ENCODE measurements around the gene DHRS7C. TPM values are rescaled to one million over a fixed set of nuclear protein-coding genes. Genes with fewer than 3 reads are reported as not detected.

Gene DHRS7C
- total and polyA plus RNA-seq, 7 donors = 0.92 TPM; not detected in 6

DNA sequence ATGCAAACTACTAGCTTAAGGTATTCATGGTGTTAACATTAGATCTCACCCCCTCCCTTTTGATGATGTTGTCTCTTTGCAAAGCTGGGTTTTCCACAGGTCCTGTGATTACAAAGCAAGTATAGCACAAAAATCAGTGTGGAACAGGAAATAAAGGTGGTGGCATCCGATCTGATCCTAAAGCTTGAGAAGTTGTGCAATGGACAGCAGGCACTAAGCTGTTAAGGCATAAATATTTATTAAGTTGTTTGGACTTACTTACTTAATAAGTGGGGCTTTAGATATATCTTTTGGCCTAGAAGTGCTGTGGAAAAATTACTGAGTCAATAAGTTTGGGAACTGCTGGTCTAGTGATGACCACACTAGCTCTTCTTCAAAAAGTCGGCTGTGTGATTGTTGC lies 39.3 kb upstream of the DHRS7C start:
- peak overlapping the region in 3 of 4 donors; percentile 6 to 75 (median 69) for H3K27ac ChIP-seq
- intact Hi-C loops (cut with DNase I) = no loop called here
- peaks cover 0 to 51% (median 21%) of the 10 kb centered on the region in 4 donors for H3K4me1 ChIP-seq
- no peaks in the 10 kb centered on the region for H3K27me3 ChIP-seq
- no peaks in the 10 kb centered on the region for H3K9me3 ChIP-seq
- TF ChIP-seq EP300 (IDR thresholded peaks at IDR 0.05) = no peak
- TF ChIP-seq, protein P1, sequence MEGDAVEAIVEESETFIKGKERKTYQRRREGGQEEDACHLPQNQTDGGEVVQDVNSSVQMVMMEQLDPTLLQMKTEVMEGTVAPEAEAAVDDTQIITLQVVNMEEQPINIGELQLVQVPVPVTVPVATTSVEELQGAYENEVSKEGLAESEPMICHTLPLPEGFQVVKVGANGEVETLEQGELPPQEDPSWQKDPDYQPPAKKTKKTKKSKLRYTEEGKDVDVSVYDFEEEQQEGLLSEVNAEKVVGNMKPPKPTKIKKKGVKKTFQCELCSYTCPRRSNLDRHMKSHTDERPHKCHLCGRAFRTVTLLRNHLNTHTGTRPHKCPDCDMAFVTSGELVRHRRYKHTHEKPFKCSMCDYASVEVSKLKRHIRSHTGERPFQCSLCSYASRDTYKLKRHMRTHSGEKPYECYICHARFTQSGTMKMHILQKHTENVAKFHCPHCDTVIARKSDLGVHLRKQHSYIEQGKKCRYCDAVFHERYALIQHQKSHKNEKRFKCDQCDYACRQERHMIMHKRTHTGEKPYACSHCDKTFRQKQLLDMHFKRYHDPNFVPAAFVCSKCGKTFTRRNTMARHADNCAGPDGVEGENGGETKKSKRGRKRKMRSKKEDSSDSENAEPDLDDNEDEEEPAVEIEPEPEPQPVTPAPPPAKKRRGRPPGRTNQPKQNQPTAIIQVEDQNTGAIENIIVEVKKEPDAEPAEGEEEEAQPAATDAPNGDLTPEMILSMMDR (IDR thresholded peaks at IDR 0.05) = no peak
- TF ChIP-seq POLR2A (IDR thresholded peaks at IDR 0.05) = no peak
- TF ChIP-seq POLR2AphosphoS5 (IDR thresholded peaks at IDR 0.05) = no peak
- H3K36me3 ChIP-seq = no peaks in the 10 kb centered on the region
- whole genome bisulfite sequencing, 2 donors = 64 to 76% methylated on average over 2 of the region's 2 CpGs
- H3K4me3 ChIP-seq = no peak overlapping the region
- no peak for DNase-seq

DNA sequence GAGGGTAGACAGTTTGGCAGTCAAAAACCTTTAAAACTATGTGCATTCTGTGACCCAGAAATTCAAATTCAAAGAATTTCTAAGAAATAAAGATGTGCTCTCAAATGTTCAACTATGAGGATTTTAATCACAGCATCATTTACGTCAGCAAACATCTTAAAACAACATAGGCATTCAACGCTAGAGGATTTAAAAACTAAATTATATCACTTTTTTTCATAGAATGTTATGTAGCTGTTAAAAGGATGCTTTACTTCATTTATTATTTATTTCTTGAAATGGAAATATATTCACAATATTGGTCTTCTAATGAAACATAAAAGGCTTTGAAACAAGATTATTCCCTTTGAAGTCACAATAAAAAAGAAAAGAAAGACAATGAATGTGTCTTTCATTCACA lies 38.0 kb upstream of the DHRS7C start:
- no peaks in the 10 kb centered on the region for H3K36me3 ChIP-seq
- no peak for DNase-seq
- intact Hi-C loops (cut with DNase I) = no loop called here
- H3K27me3 ChIP-seq = no peaks in the 10 kb centered on the region
- H3K4me1 ChIP-seq = peaks cover 0 to 61% (median 26%) of the 10 kb centered on the region in 4 donors
- TF ChIP-seq EP300 (IDR thresholded peaks at IDR 0.05) (no peak), POLR2A (IDR thresholded peaks at IDR 0.05) (no peak), POLR2AphosphoS5 (IDR thresholded peaks at IDR 0.05) (no peak)
- TF ChIP-seq, protein P1 (IDR thresholded peaks at IDR 0.05) = no peak
- peak overlapping the region; percentile 6 to 75 (median 68) for H3K27ac ChIP-seq
- H3K4me3 ChIP-seq = no peak overlapping the region
- WGBS, 2 donors = 64 to 88% methylated on average over 2 of the region's 2 CpGs
- H3K9me3 ChIP-seq = no peaks in the 10 kb centered on the region

DNA sequence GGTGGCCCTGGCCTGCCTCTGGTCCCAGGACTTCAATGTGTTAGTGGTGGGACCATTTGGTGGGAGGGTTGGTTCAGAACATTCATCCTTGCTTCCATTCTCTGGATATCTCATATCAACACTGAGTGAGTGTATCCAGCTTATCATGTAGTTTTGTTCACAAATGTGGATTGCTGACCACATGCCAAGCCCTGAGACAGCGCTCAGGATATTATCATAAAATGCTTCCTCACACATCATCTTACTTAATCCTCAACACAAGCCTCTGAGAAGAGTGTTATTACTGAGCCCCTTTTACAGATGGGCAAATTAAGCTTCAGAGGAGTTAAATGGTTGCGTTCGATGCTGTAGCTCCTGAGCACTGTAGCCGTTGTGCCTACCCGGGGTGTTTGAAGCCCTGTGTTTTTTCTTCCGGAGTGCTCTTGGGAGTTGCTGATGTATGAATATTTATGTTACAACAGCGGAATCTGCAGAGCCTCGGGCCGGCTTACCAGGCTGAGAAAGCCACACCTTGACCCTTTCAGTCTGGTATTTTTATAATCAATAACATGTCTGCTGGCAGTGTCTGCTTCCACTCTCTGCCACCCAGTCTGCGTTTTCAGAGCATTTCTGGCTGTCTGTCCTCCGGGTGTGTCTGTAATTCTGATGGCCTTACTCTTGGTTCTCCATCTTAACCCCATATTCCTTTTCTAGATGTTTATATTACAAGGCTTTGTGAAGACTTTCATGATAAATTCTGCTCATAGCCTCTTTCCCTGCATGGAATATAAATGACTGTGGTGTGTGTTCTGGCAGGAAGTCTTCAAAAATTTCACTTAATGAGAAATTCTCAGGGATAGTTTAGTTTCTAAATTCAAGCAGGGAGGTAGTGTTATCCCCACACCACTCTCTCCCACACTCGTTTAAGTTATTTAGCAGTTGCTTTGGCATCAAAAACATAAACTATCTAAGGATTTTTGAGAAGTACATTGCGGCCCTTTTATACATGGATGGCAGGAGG lies 37.2 kb upstream of the DHRS7C start:
- Histone ChIP-seq H3K27ac (peak overlapping the region; percentile 20 to 75 (median 68)), H3K36me3 (no peaks in the 10 kb centered on the region), H3K27me3 (no peaks in the 10 kb centered on the region), H3K9me3 (no peaks in the 10 kb centered on the region), H3K4me1 (peaks cover 0 to 61% (median 26%) of the 10 kb centered on the region in 4 donors), H3K4me3 (peak overlapping the region in 2 of 4 donors; percentile 6 to 41)
- intact Hi-C loops (cut with DNase I) = no loop called here
- no peak for DNase-seq
- TF ChIP-seq POLR2A (IDR thresholded peaks at IDR 0.05) (no peak), POLR2AphosphoS5 (IDR thresholded peaks at IDR 0.05) (peak in 3 of 4 donors; percentile 32 to 57 (median 36))
- 63 to 65% methylated on average over 13 of the region's 13 CpGs for WGBS, 2 donors

DNA sequence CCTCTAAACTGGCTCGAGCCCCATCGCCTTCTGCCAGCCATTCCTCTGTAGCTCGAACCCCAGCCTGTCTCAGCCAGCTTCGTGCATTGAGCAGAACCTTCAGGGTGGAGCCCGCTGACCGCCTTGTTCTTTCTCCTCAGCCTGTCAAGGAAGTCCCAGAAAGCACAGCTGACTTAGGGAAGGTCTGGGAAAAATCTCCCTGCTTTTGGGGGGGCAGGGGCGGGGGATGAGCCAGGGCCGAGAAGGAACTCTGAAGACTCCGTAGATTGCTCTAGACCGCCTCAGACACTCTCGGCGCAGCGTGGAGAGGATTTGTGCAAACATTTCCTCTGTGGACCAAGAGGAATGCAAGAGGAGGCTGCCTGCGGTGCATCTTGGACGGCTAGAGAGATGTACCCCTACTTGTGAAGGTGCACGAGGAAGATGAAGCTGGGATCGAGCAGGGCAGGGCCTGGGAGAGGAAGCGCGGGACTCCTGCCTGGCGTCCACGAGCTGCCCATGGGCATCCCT lies 34.3 kb upstream of the DHRS7C start, which contains the start of gene GLP2R:
Gene GLP2R, plus strand, starts transcription at position 284 of the 510 bp plus-strand sequence. Its CDS starts 140 bp downstream, at position 424.
- Histone ChIP-seq H3K4me3 (peak within 1 kb of the TSS; percentile 10 to 41 (median 32)), H3K9me3 (no peaks in the 10 kb centered on the region), H3K4me1 (peaks cover 0 to 52% (median 26%) of the 10 kb centered on the region in 4 donors), H3K27ac (peak within 1 kb of the TSS; percentile 25 to 58 (median 30)), H3K36me3 (no peaks in the 10 kb centered on the region), H3K27me3 (no peaks in the 10 kb centered on the region)
- peak in 2 of 4 donors; percentile 30 to 52 for TF ChIP-seq POLR2AphosphoS5 (IDR thresholded peaks at IDR 0.05)
- TF ChIP-seq, protein P1 (IDR thresholded peaks at IDR 0.05) = no peak
- DNase-seq = peak; percentile 75
- intact Hi-C loops (cut with DNase I) = no loop called here
- 59 to 60% methylated on average over 21 of the region's 21 CpGs for WGBS, 2 donors

DNA sequence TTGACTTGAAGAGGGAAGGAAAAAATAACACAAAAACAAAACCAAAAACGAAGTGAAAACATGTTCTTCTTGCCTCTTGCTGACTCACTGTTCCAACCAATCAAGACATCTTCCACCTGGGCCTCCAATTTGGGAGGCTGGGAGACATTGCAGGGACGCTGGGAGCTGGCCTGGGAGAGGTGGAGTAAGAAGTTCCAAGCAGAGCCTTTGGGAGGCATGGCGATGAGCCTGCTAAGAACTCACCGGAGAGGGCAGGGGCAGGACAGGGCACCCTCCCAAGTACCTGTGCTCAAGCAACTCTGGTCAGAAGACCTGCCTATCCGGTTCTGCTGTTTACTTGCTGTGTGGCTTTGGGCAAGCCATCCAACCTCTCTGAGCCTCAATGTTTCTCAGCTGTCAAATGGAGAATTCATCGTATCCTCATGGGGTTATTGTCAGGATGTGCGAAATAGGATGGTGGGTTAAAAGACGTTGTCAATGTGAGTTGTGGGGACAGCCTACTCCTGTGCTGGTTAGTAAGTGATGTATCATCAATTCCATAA lies 33.5 kb upstream of the DHRS7C start:
- intact Hi-C loops (cut with DNase I) = no loop called here
- no peak for DNase-seq
- Histone ChIP-seq H3K4me3 (no peak overlapping the region), H3K27ac (peak overlapping the region in 3 of 4 donors; percentile 25 to 58 (median 32)), H3K4me1 (peaks cover 0 to 43% (median 23%) of the 10 kb centered on the region in 4 donors), H3K27me3 (no peaks in the 10 kb centered on the region), H3K9me3 (no peaks in the 10 kb centered on the region), H3K36me3 (no peaks in the 10 kb centered on the region)
- TF ChIP-seq POLR2A (IDR thresholded peaks at IDR 0.05) = no peak
- TF ChIP-seq, protein P1 (IDR thresholded peaks at IDR 0.05) = no peak
- no peak for TF ChIP-seq EP300 (IDR thresholded peaks at IDR 0.05)
- no peak for TF ChIP-seq POLR2AphosphoS5 (IDR thresholded peaks at IDR 0.05)
- 71 to 80% methylated on average over 8 of the region's 8 CpGs for WGBS, 2 donors

Data from sigmoid colon (tissue), 7 donors.